PFSK-1 (cell line): ENCODE results near the gene CACNA1A.

Experiments used
- FOXP2 ChIP-seq: optimal IDR thresholded peaks from 2 replicates; pipeline ENCODE3; 2011; ENCODE audit warnings: borderline replicate concordance, control low read depth, inconsistent platforms; ENCODE audit not compliant: insufficient read depth; ENCODE audit errors: extremely low read length, extremely low read depth
- POLR2AphosphoS5 ChIP-seq: IDR thresholded peaks from 2 replicates; pipeline ENCODE4 v1.6.1; 2012; ENCODE audit warnings: low read depth, mild to moderate bottlenecking, control low read depth, low read length, moderate library complexity
- SIN3A ChIP-seq: IDR thresholded peaks from 2 replicates; pipeline ENCODE4 v1.6.1; 2012; ENCODE audit warnings: mild to moderate bottlenecking, low read length, moderate library complexity, borderline replicate concordance; ENCODE audit not compliant: insufficient read depth
- TAF1 ChIP-seq: IDR thresholded peaks from 2 replicates; pipeline ENCODE4 v1.6.1; 2012; ENCODE audit warnings: low read length, control low read depth, borderline replicate concordance; ENCODE audit not compliant: insufficient read depth
- TF ChIP-seq, protein P1 (sequence below), 2 experiments: IDR thresholded peaks; 2 replicates each; pipeline versions ENCODE4 v1.6.1 to v1.8.0; 2011 to 2012; ENCODE audit warnings: low read depth in 2 of 2, low read length in 2 of 2, control low read depth in 1 of 2, inconsistent platforms in 1 of 2, mild to moderate bottlenecking in 1 of 2, moderate library complexity in 1 of 2; ENCODE audit not compliant: insufficient read depth in 1 of 2

The CACNA1A gene

DNA sequence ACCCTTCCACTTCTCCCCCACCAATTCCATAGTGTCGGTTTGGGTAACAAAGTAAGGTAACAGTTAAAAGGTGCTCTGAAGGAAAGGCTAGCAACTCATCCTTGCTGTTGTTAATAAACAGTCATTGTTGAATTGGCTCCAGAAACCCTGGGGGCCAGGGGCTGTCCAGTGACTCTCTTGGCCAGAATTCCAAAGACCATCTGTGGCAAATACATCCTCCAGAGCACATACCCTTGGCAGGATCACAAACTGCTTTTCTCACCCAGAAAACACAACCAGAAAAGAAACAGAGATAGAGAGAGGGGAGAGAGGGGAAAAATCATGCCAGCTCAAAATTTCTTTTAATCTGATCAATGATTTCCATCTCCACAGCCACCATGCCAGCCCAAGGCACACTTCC, 22.1 kb downstream of the CACNA1A start:
- TF ChIP-seq SIN3A (no peak), POLR2AphosphoS5 (no peak), FOXP2 (no peak), TAF1 (no peak)
- TF ChIP-seq, protein P1, sequence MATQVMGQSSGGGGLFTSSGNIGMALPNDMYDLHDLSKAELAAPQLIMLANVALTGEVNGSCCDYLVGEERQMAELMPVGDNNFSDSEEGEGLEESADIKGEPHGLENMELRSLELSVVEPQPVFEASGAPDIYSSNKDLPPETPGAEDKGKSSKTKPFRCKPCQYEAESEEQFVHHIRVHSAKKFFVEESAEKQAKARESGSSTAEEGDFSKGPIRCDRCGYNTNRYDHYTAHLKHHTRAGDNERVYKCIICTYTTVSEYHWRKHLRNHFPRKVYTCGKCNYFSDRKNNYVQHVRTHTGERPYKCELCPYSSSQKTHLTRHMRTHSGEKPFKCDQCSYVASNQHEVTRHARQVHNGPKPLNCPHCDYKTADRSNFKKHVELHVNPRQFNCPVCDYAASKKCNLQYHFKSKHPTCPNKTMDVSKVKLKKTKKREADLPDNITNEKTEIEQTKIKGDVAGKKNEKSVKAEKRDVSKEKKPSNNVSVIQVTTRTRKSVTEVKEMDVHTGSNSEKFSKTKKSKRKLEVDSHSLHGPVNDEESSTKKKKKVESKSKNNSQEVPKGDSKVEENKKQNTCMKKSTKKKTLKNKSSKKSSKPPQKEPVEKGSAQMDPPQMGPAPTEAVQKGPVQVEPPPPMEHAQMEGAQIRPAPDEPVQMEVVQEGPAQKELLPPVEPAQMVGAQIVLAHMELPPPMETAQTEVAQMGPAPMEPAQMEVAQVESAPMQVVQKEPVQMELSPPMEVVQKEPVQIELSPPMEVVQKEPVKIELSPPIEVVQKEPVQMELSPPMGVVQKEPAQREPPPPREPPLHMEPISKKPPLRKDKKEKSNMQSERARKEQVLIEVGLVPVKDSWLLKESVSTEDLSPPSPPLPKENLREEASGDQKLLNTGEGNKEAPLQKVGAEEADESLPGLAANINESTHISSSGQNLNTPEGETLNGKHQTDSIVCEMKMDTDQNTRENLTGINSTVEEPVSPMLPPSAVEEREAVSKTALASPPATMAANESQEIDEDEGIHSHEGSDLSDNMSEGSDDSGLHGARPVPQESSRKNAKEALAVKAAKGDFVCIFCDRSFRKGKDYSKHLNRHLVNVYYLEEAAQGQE (IDR thresholded peaks at IDR 0.05; ENCODE audit: insufficient read depth in 1 of 2, low read depth in 2 of 2, low read length in 2 of 2): no peak

DNA sequence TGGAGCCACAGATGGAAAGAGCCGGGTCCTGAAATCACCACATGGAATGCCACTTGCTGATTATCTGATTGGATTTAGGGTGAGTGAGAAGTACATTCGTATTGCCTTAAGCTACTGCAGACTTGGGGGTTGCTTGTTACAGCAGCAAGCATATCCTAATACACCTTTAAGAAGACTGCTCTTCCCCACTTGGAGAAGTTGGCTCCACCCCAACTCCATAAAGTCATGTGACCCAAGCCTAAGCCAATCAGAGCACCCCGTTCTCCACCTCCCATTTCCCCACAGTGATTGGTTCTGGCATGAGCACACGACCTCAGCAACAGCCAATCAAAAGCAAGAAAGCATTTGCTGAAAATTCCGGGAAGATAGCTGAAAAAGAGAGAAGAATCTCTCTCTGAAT, 23.1 kb downstream of the CACNA1A start:
- TF ChIP-seq SIN3A (no peak), TAF1 (no peak), FOXP2 (no peak), POLR2AphosphoS5 (no peak)
- TF ChIP-seq, protein P1 (IDR thresholded peaks at IDR 0.05; ENCODE audit: insufficient read depth in 1 of 2, low read depth in 2 of 2, low read length in 2 of 2): no peak

DNA sequence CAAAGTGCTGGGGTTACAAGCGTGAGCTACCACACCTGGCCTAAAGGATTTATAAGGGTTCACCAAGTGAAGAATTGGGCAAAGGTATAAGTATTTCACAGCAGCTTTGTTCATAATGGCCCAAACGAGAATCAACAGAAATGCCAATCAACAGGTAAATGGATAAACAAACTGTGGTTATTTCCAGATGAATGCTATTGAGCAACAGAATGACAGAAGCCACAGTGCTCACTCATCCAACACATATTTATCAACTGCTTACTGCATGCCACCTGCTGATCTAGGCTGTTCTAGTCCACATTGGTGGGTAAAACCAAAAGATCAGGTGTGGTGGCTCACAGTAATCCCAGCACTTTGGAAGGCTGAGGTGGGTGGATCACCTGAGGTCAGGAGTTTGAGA, 27.7 kb downstream of the CACNA1A start:
- no peak for TF ChIP-seq FOXP2
- TF ChIP-seq, protein P1 (IDR thresholded peaks at IDR 0.05; ENCODE audit: insufficient read depth in 1 of 2, low read depth in 2 of 2, low read length in 2 of 2): no peak
- TF ChIP-seq SIN3A: no peak
- no peak for TF ChIP-seq TAF1
- TF ChIP-seq POLR2AphosphoS5: no peak

DNA sequence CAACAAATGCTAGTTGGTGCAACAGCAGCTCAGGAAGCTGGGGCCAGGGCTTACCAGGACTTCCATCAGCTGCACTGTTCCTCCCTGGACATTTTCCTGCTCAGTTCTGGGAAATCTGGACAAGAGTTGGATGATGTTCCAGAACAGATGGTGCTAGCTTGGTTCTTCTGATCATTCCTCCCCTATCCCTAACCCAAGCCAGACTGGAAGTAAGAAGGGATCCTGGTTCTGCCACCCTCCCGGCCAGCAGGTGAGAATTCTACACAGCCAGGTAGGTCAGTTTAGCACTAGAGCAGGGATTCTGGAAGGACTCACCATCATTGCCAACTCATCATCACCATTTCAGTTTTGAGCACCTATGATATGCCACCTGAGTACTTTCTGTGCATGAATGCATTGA, 30.2 kb downstream of the CACNA1A start:
- TF ChIP-seq SIN3A (no peak), FOXP2 (no peak), POLR2AphosphoS5 (no peak)
- TF ChIP-seq, protein P1 (IDR thresholded peaks at IDR 0.05; ENCODE audit: insufficient read depth in 1 of 2, low read depth in 2 of 2, low read length in 2 of 2): no peak

DNA sequence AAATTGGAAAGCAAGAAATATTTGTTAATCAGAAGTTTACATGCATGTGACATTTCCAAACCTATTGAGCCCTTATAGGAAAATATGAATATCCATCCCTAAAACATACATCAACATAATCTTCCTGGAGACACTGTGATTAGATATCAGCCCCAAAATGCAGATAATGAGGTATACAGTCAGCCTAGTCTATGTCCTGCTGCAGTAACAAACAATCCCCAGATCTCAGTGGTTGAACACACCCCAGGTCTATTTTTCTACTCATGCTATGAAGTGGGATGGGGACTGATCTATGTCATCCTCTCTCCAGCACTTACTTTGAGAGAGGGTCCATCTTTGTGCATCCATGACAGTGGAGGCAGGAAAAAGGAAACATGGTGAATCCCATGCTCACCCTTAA, 31.2 kb downstream of the CACNA1A start:
- TF ChIP-seq TAF1 (no peak), FOXP2 (no peak), POLR2AphosphoS5 (no peak), SIN3A (no peak)
- TF ChIP-seq, protein P1 (IDR thresholded peaks at IDR 0.05; ENCODE audit: insufficient read depth in 1 of 2, low read depth in 2 of 2, low read length in 2 of 2): no peak
